Measurements from ENCODE around the gene KAT6B.

KAT6B gene

GRCh38 chr10:74960670-74961069 is 134.3 kb downstream of the KAT6B start:
- no peak for DNase-seq

GRCh38 chr10:74962517-74962916 is 136.1 kb downstream of the KAT6B start:
- no peak for DNase-seq

GRCh38 chr10:74963549-74963948 is 137.1 kb downstream of the KAT6B start:
- DNase-seq: no peak

- no peak for DNase-seq
Observed at GRCh38 chr10:74967911-74968666, 141.7 kb downstream of the KAT6B start.

- DNase-seq: no peak
Observed at GRCh38 chr10:74968667-74969061, 142.3 kb downstream of the KAT6B start.

- no peak for DNase-seq
Observed at GRCh38 chr10:74969093-74969492, 142.7 kb downstream of the KAT6B start.

- DNase-seq: no peak
Observed at GRCh38 chr10:74969530-74969929, 143.1 kb downstream of the KAT6B start.

GRCh38 chr10:74973741-74974392 is 147.5 kb downstream of the KAT6B start:
- no peak for DNase-seq

- DNase-seq: no peak
Observed at GRCh38 chr10:74975758-74976157, 149.4 kb downstream of the KAT6B start.

GRCh38 chr10:74976565-74976964 is 150.2 kb downstream of the KAT6B start:
- no peak for DNase-seq

GRCh38 chr10:74977072-74977471 is 150.7 kb downstream of the KAT6B start:
- no peak for DNase-seq

- no peak for DNase-seq
Observed at GRCh38 chr10:74977913-74978847, 151.8 kb downstream of the KAT6B start.

GRCh38 chr10:74981831-74982633 is 155.6 kb downstream of the KAT6B start:
- DNase-seq: peak; percentile 55

GRCh38 chr10:74982634-74982982 is 156.2 kb downstream of the KAT6B start:
- DNase-seq: no peak

- DNase-seq: no peak
Observed at GRCh38 chr10:74983383-74983782, 157.0 kb downstream of the KAT6B start.

- DNase-seq: no peak
Observed at GRCh38 chr10:74987339-74988053, 161.1 kb downstream of the KAT6B start.

- DNase-seq: no peak
Observed at GRCh38 chr10:74988054-74988775, 161.8 kb downstream of the KAT6B start.

GRCh38 chr10:74988832-74989561 is 162.6 kb downstream of the KAT6B start:
- DNase-seq: no peak

- DNase-seq: no peak
Observed at GRCh38 chr10:74991435-74991834, 165.0 kb downstream of the KAT6B start.

- no peak for DNase-seq
Observed at GRCh38 chr10:74992068-74992467, 165.7 kb downstream of the KAT6B start.

- DNase-seq: no peak
Observed at GRCh38 chr10:74993649-74994048, 167.2 kb downstream of the KAT6B start.

Data from right forelimb (tissue), 1 donor.